Measurements from ENCODE around the gene GPX4.
A peak's percentile ranks its signal among the peaks of the same experiment; 100 is the strongest.

The GPX4 gene

GRCh38 chr19:1064661-1065605, 38.9 kb upstream of the GPX4 start:
- DNase-seq (ENCODE audit: low read depth), result no peak
- H3K4me3 ChIP-seq (ENCODE audit: low read depth, low read length), result no peak overlapping the region
- peak; percentile 32 for TF ChIP-seq CTCF (IDR thresholded peaks at IDR 0.05; ENCODE audit: control insufficient read depth, extremely low read depth, insufficient read depth)

GRCh38 chr19:1065606-1066109, 38.1 kb upstream of the GPX4 start:
- H3K4me3 ChIP-seq (ENCODE audit: low read depth, low read length), result no peak overlapping the region
- peak; percentile 54 for DNase-seq (ENCODE audit: low read depth)
- no peak for TF ChIP-seq CTCF (IDR thresholded peaks at IDR 0.05; ENCODE audit: control insufficient read depth, extremely low read depth, insufficient read depth)

GRCh38 chr19:1066251-1066747, 37.5 kb upstream of the GPX4 start:
- no peak overlapping the region for H3K4me3 ChIP-seq (ENCODE audit: low read depth, low read length)
- TF ChIP-seq CTCF (IDR thresholded peaks at IDR 0.05; ENCODE audit: control insufficient read depth, extremely low read depth, insufficient read depth), result no peak
- no peak for DNase-seq (ENCODE audit: low read depth)

- no peak for TF ChIP-seq CTCF (IDR thresholded peaks at IDR 0.05; ENCODE audit: control insufficient read depth, extremely low read depth, insufficient read depth)
- no peak within 1 kb of the TSS for H3K4me3 ChIP-seq (ENCODE audit: low read depth, low read length)
- no peak for DNase-seq (ENCODE audit: low read depth)
These were observed 37.0 kb upstream of the GPX4 start, which contains the start of gene ARHGAP45 for GRCh38 chr19:1066748-1067340. Gene ARHGAP45, plus strand, starts transcription at chr19:1067167. Its CDS starts 239 bp downstream, at chr19:1067406.

- no peak for TF ChIP-seq CTCF (IDR thresholded peaks at IDR 0.05; ENCODE audit: control insufficient read depth, extremely low read depth, insufficient read depth)
- no peak overlapping the region for H3K4me3 ChIP-seq (ENCODE audit: low read depth, low read length)
- no peak for DNase-seq (ENCODE audit: low read depth)
These were observed 36.3 kb upstream of the GPX4 start for GRCh38 chr19:1067341-1067957.

DNA sequence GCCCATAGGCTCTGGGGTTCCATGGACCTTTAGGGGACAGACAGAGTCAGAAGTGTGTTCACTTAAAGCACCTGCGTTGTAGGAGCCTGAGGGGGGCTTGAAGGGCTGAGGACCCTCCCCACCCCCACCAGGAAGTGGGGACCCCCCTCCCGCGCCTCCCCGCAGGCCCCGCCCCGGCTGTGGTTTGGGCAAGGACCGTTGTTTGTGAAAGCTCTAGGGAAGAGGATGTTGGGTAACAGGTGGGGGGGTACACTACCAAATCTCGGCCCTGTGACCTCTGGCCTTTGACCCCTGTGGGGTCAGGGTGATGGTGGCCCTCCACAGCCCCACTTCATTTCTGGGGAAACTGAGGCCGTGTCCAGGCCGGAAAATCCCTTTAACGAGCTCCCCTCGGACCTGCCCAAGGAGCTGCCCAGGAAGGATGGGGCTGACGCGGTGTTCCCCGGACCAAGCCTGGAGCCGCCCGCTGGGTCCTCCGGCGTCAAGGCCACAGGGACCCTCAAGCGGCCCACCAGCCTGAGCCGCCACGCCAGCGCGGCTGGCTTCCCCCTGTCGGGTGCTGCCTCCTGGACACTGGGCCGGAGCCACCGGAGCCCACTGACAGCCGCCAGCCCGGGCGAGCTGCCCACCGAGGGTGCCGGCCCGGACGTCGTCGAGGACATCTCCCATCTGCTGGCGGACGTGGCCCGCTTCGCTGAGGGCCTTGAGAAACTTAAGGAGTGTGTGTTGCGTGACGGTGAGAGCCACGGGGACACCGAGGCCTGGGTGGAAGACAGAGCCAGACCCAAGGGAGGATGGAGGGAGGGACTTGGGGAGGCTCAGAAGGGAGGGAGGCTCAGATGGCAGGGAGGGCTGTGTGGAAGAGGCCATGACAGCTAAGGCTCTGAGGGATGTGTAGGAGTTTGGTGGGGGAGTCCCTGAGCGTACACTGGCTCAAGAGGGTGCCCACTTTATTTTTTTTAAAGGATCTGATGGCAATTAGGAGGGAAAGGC, 35.5 kb upstream of the GPX4 start:
- no peak for TF ChIP-seq CTCF (IDR thresholded peaks at IDR 0.05; ENCODE audit: control insufficient read depth, extremely low read depth, insufficient read depth)
- no peak overlapping the region for H3K4me3 ChIP-seq (ENCODE audit: low read depth, low read length)
- no peak for DNase-seq (ENCODE audit: low read depth)
